Germinal center (tissue), 1 donor: Measurements from ENCODE around the gene PMVK.
"Not testable (repeated sequence)": the region's sequence is repeated elsewhere in the genome, so short reads cannot be mapped to it uniquely, and the experiment has no call there.

Experiments
- DNase-seq: peaks from one replicate; pipeline ENCODE4 v3.0.0; 2012; ENCODE audit warnings: mixed read lengths, low spot score

Gene PMVK

GRCh38 chr1:154936555-154937084, at the start of gene PMVK:
Gene PMVK, minus strand, starts transcription at chr1:154936719. Its CDS starts 34 bp downstream, at chr1:154936685.
- DNase-seq, result peak; percentile 97

GRCh38 chr1:154983776-154984466, 47.4 kb upstream of the PMVK start:
- no peak for DNase-seq

GRCh38 chr1:154982897-154983648, 46.6 kb upstream of the PMVK start, which contains the start of gene FLAD1:
Gene FLAD1, plus strand, starts transcription at chr1:154983344. Its CDS starts 351 bp downstream, at chr1:154983695.
- DNase-seq, result peak; percentile 99

GRCh38 chr1:154982341-154982740, 45.8 kb upstream of the PMVK start:
- no peak for DNase-seq

- DNase-seq, result no peak
Measured at GRCh38 chr1:154978360-154978759, 41.8 kb upstream of the PMVK start.

- not testable (repeated sequence) for DNase-seq
Measured at GRCh38 chr1:154977762-154978161, 41.2 kb upstream of the PMVK start.

- DNase-seq, result peak; percentile 31
Measured at GRCh38 chr1:154975409-154976059, 39.0 kb upstream of the PMVK start.

GRCh38 chr1:154974808-154975408, 38.4 kb upstream of the PMVK start:
- DNase-seq, result peak; percentile 92

GRCh38 chr1:154974102-154974807, 37.7 kb upstream of the PMVK start, which contains the start of gene CKS1B:
Gene CKS1B, plus strand, starts transcription at chr1:154974681. Its CDS starts 65 bp downstream, at chr1:154974746.
- peak; percentile 98 for DNase-seq

- DNase-seq, result peak; percentile 87
Measured at GRCh38 chr1:154973344-154974101, 37.0 kb upstream of the PMVK start.

- DNase-seq, result no peak
Measured at GRCh38 chr1:154972517-154973343, 36.2 kb upstream of the PMVK start.

- DNase-seq, result no peak
Measured at GRCh38 chr1:154972213-154972516, 35.6 kb upstream of the PMVK start.

- DNase-seq, result no peak
Measured at GRCh38 chr1:154971341-154971998, 35.0 kb upstream of the PMVK start.

GRCh38 chr1:154970631-154971340, 34.3 kb upstream of the PMVK start, which contains the start of gene SHC1:
Gene SHC1, minus strand, starts transcription at chr1:154970747. Its CDS starts 221 bp downstream, at chr1:154970526.
- DNase-seq, result no peak

- DNase-seq, result no peak
Measured at GRCh38 chr1:154969860-154970452, 33.4 kb upstream of the PMVK start.

- no peak for DNase-seq
Measured at GRCh38 chr1:154969246-154969645, 32.7 kb upstream of the PMVK start.

GRCh38 chr1:154968731-154969130, 32.2 kb upstream of the PMVK start:
- DNase-seq, result no peak

- no peak for DNase-seq
Measured at GRCh38 chr1:154967331-154967950, 30.9 kb upstream of the PMVK start.
